ENCODE results near the gene TEX30.

TEX30 gene

GRCh38 chr13:102773441-102774213, at the start of gene TEX30:
Gene TEX30, minus strand, starts transcription at chr13:102773786. Its CDS starts 3,760 bp downstream, at chr13:102770026.
- peak within 1 kb of the TSS; percentile 65; the same call in 1 of the 2 replicates for H3K4me3 ChIP-seq (ENCODE audit: low read length)
- H3K36me3 ChIP-seq (ENCODE audit: control insufficient read depth, insufficient read depth, low read length), result no peaks in the 10 kb centered on the region
- H3K27me3 ChIP-seq (ENCODE audit: control insufficient read depth, insufficient read depth, low read length), result no peaks in the 10 kb centered on the region; the same call in none of the 2 replicates
- H3K27ac ChIP-seq (ENCODE audit: low read length), result no peak within 1 kb of the TSS
- H3K9me3 ChIP-seq (ENCODE audit: control insufficient read depth, insufficient read depth, low read length), result no peaks in the 10 kb centered on the region
- no peak for DNase-seq (ENCODE audit: low read depth, low spot score)
- 0 out of 2 replicates have a peak, but pooled peaks cover 1% of the 10 kb centered on the region for H3K4me1 ChIP-seq (ENCODE audit: control insufficient read depth, insufficient read depth, low read length)
- WGBS (ENCODE audit: insufficient coverage, insufficient read length), result no CpG with 5 or more reads among the region's 85 CpGs

DNA sequence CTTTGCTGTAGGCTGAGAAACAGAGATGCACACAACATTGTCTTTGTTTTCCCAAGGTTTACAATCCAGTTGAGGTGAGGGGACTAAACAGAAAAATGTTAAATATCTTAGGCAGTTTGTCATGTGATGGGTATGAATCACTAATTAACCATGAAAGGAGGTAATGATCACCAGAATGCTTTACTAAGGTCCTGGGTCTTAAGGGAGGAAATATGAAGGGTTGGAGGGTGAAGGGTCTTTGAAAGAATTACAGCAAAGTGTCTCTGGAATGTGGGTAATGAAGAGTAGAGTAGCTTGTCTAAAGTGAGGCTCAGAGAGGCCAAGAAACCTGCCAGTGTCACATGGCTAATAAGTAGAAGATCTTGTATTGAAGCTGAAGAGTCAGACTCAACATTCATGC, 44.3 kb upstream of the TEX30 start:
- H3K27ac ChIP-seq (ENCODE audit: low read length), result no peak overlapping the region
- no peaks in the 10 kb centered on the region for H3K9me3 ChIP-seq (ENCODE audit: control insufficient read depth, insufficient read depth, low read length)
- no peak for DNase-seq (ENCODE audit: low read depth, low spot score)
- no peaks in the 10 kb centered on the region for H3K36me3 ChIP-seq (ENCODE audit: control insufficient read depth, insufficient read depth, low read length)
- H3K4me1 ChIP-seq (ENCODE audit: control insufficient read depth, insufficient read depth, low read length), result no peaks in the 10 kb centered on the region
- no peaks in the 10 kb centered on the region for H3K27me3 ChIP-seq (ENCODE audit: control insufficient read depth, insufficient read depth, low read length)
- no peak overlapping the region for H3K4me3 ChIP-seq (ENCODE audit: low read length)

DNA sequence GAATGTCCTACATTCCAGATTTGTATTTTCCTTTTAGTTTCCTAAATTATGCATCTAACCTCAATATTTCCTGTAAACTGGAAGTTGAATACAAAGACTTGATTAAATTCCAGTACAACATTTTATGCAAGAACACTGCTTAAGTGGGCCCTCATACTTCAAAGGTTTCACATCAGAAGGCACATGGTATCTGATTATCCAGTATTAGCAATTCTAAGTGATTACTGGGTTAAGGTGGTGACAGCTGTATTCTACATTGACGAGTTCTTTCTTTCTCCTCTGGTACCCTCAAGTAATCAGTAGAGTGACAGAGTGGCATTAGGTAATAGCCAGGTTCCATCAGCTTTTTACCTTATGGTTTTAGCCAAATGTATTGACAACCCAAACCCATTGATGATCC, 43.7 kb upstream of the TEX30 start:
- Histone ChIP-seq H3K27me3 (ENCODE audit: control insufficient read depth, insufficient read depth, low read length) (no peaks in the 10 kb centered on the region), H3K9me3 (ENCODE audit: control insufficient read depth, insufficient read depth, low read length) (no peaks in the 10 kb centered on the region), H3K4me3 (ENCODE audit: low read length) (no peak overlapping the region), H3K4me1 (ENCODE audit: control insufficient read depth, insufficient read depth, low read length) (no peaks in the 10 kb centered on the region), H3K27ac (ENCODE audit: low read length) (no peak overlapping the region), H3K36me3 (ENCODE audit: control insufficient read depth, insufficient read depth, low read length) (no peaks in the 10 kb centered on the region)
- DNase-seq (ENCODE audit: low read depth, low spot score), result no peak
- WGBS (ENCODE audit: insufficient coverage, insufficient read length), result no CpG with 5 or more reads among the region's 1 CpG

DNA sequence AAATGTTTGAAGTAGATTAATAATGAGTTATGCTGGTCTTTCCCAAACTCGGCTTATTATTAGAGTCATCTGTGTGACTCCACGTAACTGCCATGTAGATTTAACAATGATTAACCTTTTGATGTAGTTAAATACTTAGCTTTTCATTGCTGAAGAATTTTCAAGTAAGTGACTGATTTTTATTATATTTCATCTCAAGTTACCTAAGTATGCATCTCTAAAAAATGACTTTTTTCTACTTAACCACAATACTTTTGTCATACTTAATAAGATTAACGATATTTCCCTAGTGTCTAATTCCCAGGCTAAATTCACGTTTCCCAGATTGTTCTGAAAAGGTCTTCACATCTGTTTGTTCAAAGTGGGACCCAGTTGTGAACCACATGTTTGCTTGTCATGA, 43.1 kb upstream of the TEX30 start:
- no peak overlapping the region for H3K4me3 ChIP-seq (ENCODE audit: low read length)
- no peak for DNase-seq (ENCODE audit: low read depth, low spot score)
- H3K36me3 ChIP-seq (ENCODE audit: control insufficient read depth, insufficient read depth, low read length), result no peaks in the 10 kb centered on the region
- whole genome bisulfite sequencing (ENCODE audit: insufficient coverage, insufficient read length), result no CpG with 5 or more reads among the region's 4 CpGs
- H3K9me3 ChIP-seq (ENCODE audit: control insufficient read depth, insufficient read depth, low read length), result no peaks in the 10 kb centered on the region
- no peaks in the 10 kb centered on the region for H3K4me1 ChIP-seq (ENCODE audit: control insufficient read depth, insufficient read depth, low read length)
- no peaks in the 10 kb centered on the region for H3K27me3 ChIP-seq (ENCODE audit: control insufficient read depth, insufficient read depth, low read length)
- H3K27ac ChIP-seq (ENCODE audit: low read length), result no peak overlapping the region

DNA sequence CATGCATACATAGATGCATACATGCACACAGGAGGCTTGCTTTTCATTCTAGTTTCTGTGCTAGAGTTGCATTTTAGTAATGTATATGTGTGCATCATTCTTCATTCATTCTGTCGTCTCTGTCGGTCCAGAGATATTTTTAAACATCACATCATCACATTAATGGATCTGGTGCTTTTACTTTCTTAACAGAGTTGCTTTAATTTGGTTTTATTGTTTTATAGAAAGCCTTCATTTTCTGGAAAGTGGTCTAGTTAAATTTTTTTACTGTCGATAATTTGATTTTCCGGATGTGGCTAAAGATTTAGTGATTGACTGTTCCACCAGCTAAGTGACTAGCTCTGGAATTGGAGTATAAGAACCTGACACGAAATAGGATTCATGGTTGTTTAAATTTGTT, 42.2 kb upstream of the TEX30 start:
- Histone ChIP-seq H3K36me3 (ENCODE audit: control insufficient read depth, insufficient read depth, low read length) (no peaks in the 10 kb centered on the region), H3K4me3 (ENCODE audit: low read length) (no peak overlapping the region), H3K27ac (ENCODE audit: low read length) (no peak overlapping the region), H3K4me1 (ENCODE audit: control insufficient read depth, insufficient read depth, low read length) (no peaks in the 10 kb centered on the region), H3K27me3 (ENCODE audit: control insufficient read depth, insufficient read depth, low read length) (no peaks in the 10 kb centered on the region), H3K9me3 (ENCODE audit: control insufficient read depth, insufficient read depth, low read length) (no peaks in the 10 kb centered on the region)
- DNase-seq (ENCODE audit: low read depth, low spot score), result no peak
- WGBS (ENCODE audit: insufficient coverage, insufficient read length), result no CpG with 5 or more reads among the region's 5 CpGs

DNA sequence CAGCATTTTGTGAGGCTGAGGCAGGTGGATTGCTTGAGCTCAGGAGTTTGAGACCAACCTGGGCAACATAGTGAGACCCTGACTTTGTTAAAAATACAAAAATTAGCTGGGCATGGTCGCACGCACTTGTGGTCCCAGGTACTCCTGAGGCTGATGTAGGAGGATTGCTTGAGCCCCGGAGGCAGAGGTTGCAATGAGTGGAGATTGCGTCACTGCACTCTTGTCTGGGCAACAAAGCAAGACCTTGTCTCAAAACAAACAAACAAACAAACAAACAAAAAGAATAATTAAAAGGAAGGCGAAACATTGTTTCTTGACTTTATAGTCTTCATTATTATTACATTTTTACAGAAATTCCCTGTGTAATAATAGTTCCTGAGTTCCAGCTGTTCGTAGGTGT, 41.2 kb upstream of the TEX30 start:
- H3K36me3 ChIP-seq (ENCODE audit: control insufficient read depth, insufficient read depth, low read length), result no peaks in the 10 kb centered on the region

GRCh38 chr13:102814025-102814607, 40.5 kb upstream of the TEX30 start:
- no peak for DNase-seq (ENCODE audit: low read depth, low spot score)
- no peak overlapping the region for H3K4me3 ChIP-seq (ENCODE audit: low read length)
- no CpG with 5 or more reads among the region's 7 CpGs for WGBS (ENCODE audit: insufficient coverage, insufficient read length)
- no peaks in the 10 kb centered on the region for H3K9me3 ChIP-seq (ENCODE audit: control insufficient read depth, insufficient read depth, low read length)
- H3K27me3 ChIP-seq (ENCODE audit: control insufficient read depth, insufficient read depth, low read length), result no peaks in the 10 kb centered on the region
- no peak overlapping the region for H3K27ac ChIP-seq (ENCODE audit: low read length)
- H3K4me1 ChIP-seq (ENCODE audit: control insufficient read depth, insufficient read depth, low read length), result no peaks in the 10 kb centered on the region
- H3K36me3 ChIP-seq (ENCODE audit: control insufficient read depth, insufficient read depth, low read length), result no peaks in the 10 kb centered on the region

More for the DNA sequence above, 41.2 kb upstream of the TEX30 start:
- Histone ChIP-seq H3K9me3 (ENCODE audit: control insufficient read depth, insufficient read depth, low read length) (no peaks in the 10 kb centered on the region), H3K4me3 (ENCODE audit: low read length) (no peak overlapping the region), H3K27ac (ENCODE audit: low read length) (no peak overlapping the region), H3K27me3 (ENCODE audit: control insufficient read depth, insufficient read depth, low read length) (no peaks in the 10 kb centered on the region), H3K4me1 (ENCODE audit: control insufficient read depth, insufficient read depth, low read length) (no peaks in the 10 kb centered on the region)
- no CpG with 5 or more reads among the region's 6 CpGs for WGBS (ENCODE audit: insufficient coverage, insufficient read length)
- DNase-seq (ENCODE audit: low read depth, low spot score), result no peak

GRCh38 chr13:102812611-102813287, 39.2 kb upstream of the TEX30 start:
- Histone ChIP-seq H3K4me1 (ENCODE audit: control insufficient read depth, insufficient read depth, low read length) (no peaks in the 10 kb centered on the region), H3K9me3 (ENCODE audit: control insufficient read depth, insufficient read depth, low read length) (no peaks in the 10 kb centered on the region), H3K36me3 (ENCODE audit: control insufficient read depth, insufficient read depth, low read length) (no peaks in the 10 kb centered on the region), H3K4me3 (ENCODE audit: low read length) (no peak overlapping the region), H3K27me3 (ENCODE audit: control insufficient read depth, insufficient read depth, low read length) (no peaks in the 10 kb centered on the region), H3K27ac (ENCODE audit: low read length) (no peak overlapping the region)
- no peak for DNase-seq (ENCODE audit: low read depth, low spot score)

- Histone ChIP-seq H3K4me1 (ENCODE audit: control insufficient read depth, insufficient read depth, low read length) (no peaks in the 10 kb centered on the region), H3K27ac (ENCODE audit: low read length) (no peak overlapping the region), H3K4me3 (ENCODE audit: low read length) (no peak overlapping the region), H3K27me3 (ENCODE audit: control insufficient read depth, insufficient read depth, low read length) (no peaks in the 10 kb centered on the region), H3K9me3 (ENCODE audit: control insufficient read depth, insufficient read depth, low read length) (no peaks in the 10 kb centered on the region), H3K36me3 (ENCODE audit: control insufficient read depth, insufficient read depth, low read length) (no peaks in the 10 kb centered on the region)
- DNase-seq (ENCODE audit: low read depth, low spot score), result no peak
- WGBS (ENCODE audit: insufficient coverage, insufficient read length), result no CpG with 5 or more reads among the region's 3 CpGs
These were observed 34.1 kb upstream of the TEX30 start for GRCh38 chr13:102807699-102808098.

- H3K4me3 ChIP-seq (ENCODE audit: low read length), result no peak overlapping the region
- H3K4me1 ChIP-seq (ENCODE audit: control insufficient read depth, insufficient read depth, low read length), result no peaks in the 10 kb centered on the region
- H3K27ac ChIP-seq (ENCODE audit: low read length), result no peak overlapping the region
- no peaks in the 10 kb centered on the region for H3K9me3 ChIP-seq (ENCODE audit: control insufficient read depth, insufficient read depth, low read length)
- H3K36me3 ChIP-seq (ENCODE audit: control insufficient read depth, insufficient read depth, low read length), result no peaks in the 10 kb centered on the region
- no peaks in the 10 kb centered on the region for H3K27me3 ChIP-seq (ENCODE audit: control insufficient read depth, insufficient read depth, low read length)
- DNase-seq (ENCODE audit: low read depth, low spot score), result no peak
- no CpG with 5 or more reads among the region's 3 CpGs for WGBS (ENCODE audit: insufficient coverage, insufficient read length)
These were observed 32.1 kb upstream of the TEX30 start for GRCh38 chr13:102805680-102806079.

Data from iPS DF 6.9 (cell line).